GM23248 (cell line): ENCODE results near the gene FAM118A.

Experiments
- EZH2 ChIP-seq: fragments of 200-600 bp; sonication (generic); IDR thresholded peaks from 2 replicates; pipeline ENCODE4 v1.6.1; 2018; ENCODE audit warnings: antibody characterized with exemption, mild to moderate bottlenecking; ENCODE audit not compliant: insufficient read depth, poor library complexity, severe bottlenecking
- EZH2phosphoT487 ChIP-seq: fragments of 200-600 bp; sonication (generic); IDR thresholded peaks from 2 replicates; pipeline ENCODE4 v1.6.1; 2018; ENCODE audit warnings: antibody characterized with exemption, moderate library complexity, mild to moderate bottlenecking, low read depth; ENCODE audit not compliant: insufficient read depth

DNA sequence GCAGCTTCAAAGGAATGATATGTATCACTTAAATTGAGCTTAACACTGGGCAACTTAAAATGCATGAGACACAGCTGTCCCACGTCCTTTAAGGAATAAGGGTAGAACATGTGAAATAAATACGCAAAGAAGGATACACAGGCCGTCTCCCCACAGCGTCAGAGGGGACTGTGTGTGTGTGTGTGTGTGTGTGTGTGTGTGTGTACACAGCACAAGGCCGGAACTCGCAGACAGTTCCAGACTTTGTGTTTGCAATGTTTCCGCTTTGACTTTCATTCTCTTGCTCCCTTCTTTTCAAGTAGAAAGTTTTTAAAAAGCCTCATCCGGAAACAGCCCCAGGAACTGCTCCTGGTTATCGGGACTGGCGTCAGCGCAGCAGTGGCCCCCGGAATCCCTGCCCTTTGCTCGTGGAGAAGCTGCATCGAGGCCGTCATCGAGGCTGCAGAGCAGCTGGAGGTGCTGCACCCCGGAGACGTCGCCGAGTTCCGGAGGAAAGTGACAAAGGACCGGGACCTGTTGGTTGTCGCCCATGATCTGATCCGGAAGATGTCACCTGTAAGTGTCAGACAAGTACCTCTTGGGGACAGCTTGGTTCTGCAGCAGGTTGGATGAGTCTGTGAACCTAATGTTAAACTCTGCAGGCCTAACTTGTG, 13.3 kb downstream of the FAM118A start:
- TF ChIP-seq EZH2 (no peak), EZH2phosphoT487 (no peak)
